Measurements from ENCODE around the gene KLHL12. TPM values are rescaled to one million over a fixed set of nuclear protein-coding genes. Genes with fewer than 3 reads are reported as not detected.

KLHL12 gene
- total and polyA plus RNA-seq, 2 donors (not counting 3 experiments of a cell fraction or from before 2014, with no cell fraction given) = 22.8 to 23.0 TPM

DNA sequence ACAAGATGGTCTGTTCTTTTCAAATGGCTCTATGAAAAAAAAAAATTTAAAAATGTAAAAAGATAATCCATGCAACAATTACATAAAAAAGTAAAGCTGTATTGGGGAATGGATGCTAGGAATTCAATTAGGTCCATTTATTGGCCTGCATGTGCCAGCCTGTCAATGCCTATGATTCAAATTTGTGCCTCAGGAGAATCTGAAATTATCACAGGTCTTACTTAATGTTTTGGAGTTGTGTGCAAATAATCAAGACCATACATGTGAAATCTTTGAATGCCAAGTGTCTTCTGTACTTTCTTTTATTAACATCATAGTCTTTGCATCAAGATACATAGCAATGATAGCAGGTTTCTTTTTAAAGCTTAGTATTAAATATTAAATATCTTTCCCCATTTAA, 13.5 kb upstream of the KLHL12 start:
- Histone ChIP-seq H3K9me3 (replicated peaks; ENCODE audit: control insufficient read depth, insufficient read depth, low read length) (no peaks in the 10 kb centered on the region), H3K4me2 (ENCODE audit: insufficient read depth, low read length) (no peak overlapping the region), H3K36me3 (ENCODE audit: control insufficient read depth in 2 of 2, extremely low read depth in 1 of 2, insufficient read depth in 2 of 2, low read length in 2 of 2) (peaks cover 15 to 28% of the 10 kb centered on the region in 2 experiments), H3K9ac (replicated peaks; ENCODE audit: extremely low read depth, insufficient read depth, low read length) (no peak overlapping the region), H3K9me1 (replicated peaks; ENCODE audit: control insufficient read depth, extremely low read depth, insufficient read depth, low read length) (no peaks in the 10 kb centered on the region), H3K27ac (ENCODE audit: insufficient read depth, low read depth, low read length) (no peak overlapping the region), H3K4me3 (replicated peaks in 1 of 3; ENCODE audit: insufficient read depth in 1 of 3, low read depth in 1 of 3, low read length in 3 of 3) (no peak overlapping the region), H3K4me1 (ENCODE audit: control insufficient read depth, extremely low read depth, insufficient read depth, low read length) (no peaks in the 10 kb centered on the region), H4K20me1 (replicated peaks; ENCODE audit: control insufficient read depth, extremely low read depth, insufficient read depth, low read length) (peaks cover 2% of the 10 kb centered on the region), H3K79me2 (ENCODE audit: control insufficient read depth, insufficient read depth, low read length) (no peaks in the 10 kb centered on the region), H2AFZ (ENCODE audit: low read depth, low read length) (no peak overlapping the region), H3K27me3 (ENCODE audit: control insufficient read depth in 2 of 2, insufficient read depth in 2 of 2, low read length in 2 of 2) (no peaks in the 10 kb centered on the region)
- intact Hi-C loops (cut with micrococcal nuclease) = no loop called here
- ChIA-PET CTCF (interaction anchor here (0.9 kb wide), 1 partner anchor 59 kb away, joined by 3 read pairs; no protein-coding TSS in a partner anchor), POLR2A (no interaction called here)
- DNase-seq (ENCODE audit: low read depth, low spot score) = no peak
- FAIRE-seq = no peak
- dilution Hi-C loops (cut with MboI; ENCODE audit: extremely low pct_ligation_motif_present, low sequenced_read_pairs) = no loop called here
- BruUV-seq (replicated peaks) = no TSS peak
- TF ChIP-seq, protein P1, sequence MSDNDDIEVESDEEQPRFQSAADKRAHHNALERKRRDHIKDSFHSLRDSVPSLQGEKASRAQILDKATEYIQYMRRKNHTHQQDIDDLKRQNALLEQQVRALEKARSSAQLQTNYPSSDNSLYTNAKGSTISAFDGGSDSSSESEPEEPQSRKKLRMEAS (IDR thresholded peaks at IDR 0.05; ENCODE audit: insufficient read depth, insufficient read length) = no peak
- TF ChIP-seq POLR2AphosphoS5 (IDR thresholded peaks at IDR 0.05; ENCODE audit: insufficient read depth, low read depth, low read length) (no peak), EZH2 (IDR thresholded peaks at IDR 0.05; ENCODE audit: borderline replicate concordance, low read depth, low read length, severe bottlenecking) (no peak), MYC (IDR thresholded peaks at IDR 0.05; ENCODE audit: low read depth, low read length) (no peak), JUN (IDR thresholded peaks at IDR 0.05; ENCODE audit: borderline replicate concordance, insufficient read depth, insufficient read length, low read depth) (no peak), POLR2A (IDR thresholded peaks at IDR 0.05; ENCODE audit: low read depth, low read length) (no peak), GATA2 (IDR thresholded peaks at IDR 0.05; ENCODE audit: insufficient read depth, insufficient read length, low read depth, low read length) (no peak), FOS (IDR thresholded peaks at IDR 0.05; ENCODE audit: borderline replicate concordance, insufficient read depth, low read length) (no peak)
- TF ChIP-seq, protein P2, sequence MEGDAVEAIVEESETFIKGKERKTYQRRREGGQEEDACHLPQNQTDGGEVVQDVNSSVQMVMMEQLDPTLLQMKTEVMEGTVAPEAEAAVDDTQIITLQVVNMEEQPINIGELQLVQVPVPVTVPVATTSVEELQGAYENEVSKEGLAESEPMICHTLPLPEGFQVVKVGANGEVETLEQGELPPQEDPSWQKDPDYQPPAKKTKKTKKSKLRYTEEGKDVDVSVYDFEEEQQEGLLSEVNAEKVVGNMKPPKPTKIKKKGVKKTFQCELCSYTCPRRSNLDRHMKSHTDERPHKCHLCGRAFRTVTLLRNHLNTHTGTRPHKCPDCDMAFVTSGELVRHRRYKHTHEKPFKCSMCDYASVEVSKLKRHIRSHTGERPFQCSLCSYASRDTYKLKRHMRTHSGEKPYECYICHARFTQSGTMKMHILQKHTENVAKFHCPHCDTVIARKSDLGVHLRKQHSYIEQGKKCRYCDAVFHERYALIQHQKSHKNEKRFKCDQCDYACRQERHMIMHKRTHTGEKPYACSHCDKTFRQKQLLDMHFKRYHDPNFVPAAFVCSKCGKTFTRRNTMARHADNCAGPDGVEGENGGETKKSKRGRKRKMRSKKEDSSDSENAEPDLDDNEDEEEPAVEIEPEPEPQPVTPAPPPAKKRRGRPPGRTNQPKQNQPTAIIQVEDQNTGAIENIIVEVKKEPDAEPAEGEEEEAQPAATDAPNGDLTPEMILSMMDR (IDR thresholded peaks at IDR 0.05; ENCODE audit: extremely low read depth in 1 of 2, insufficient read depth in 1 of 2, low read depth in 1 of 2, low read length in 2 of 2) = no peak

Data from endothelial cell of umbilical vein (primary cell).